PFSK-1 (cell line): Measurements from ENCODE around the gene GALNT9.

Experiments used
- FOXP2 ChIP-seq: optimal IDR thresholded peaks from 2 replicates; pipeline ENCODE3; 2011; ENCODE audit warnings: borderline replicate concordance, control low read depth, inconsistent platforms; ENCODE audit not compliant: insufficient read depth; ENCODE audit errors: extremely low read length, extremely low read depth
- POLR2AphosphoS5 ChIP-seq: IDR thresholded peaks from 2 replicates; pipeline ENCODE4 v1.6.1; 2012; ENCODE audit warnings: low read depth, mild to moderate bottlenecking, control low read depth, low read length, moderate library complexity
- REST ChIP-seq, 2 experiments: IDR thresholded peaks; 2 replicates each; pipeline versions ENCODE4 v1.6.1 to v1.8.0; 2011 to 2012; ENCODE audit warnings: low read depth in 2 of 2, low read length in 2 of 2, control low read depth in 1 of 2, inconsistent platforms in 1 of 2, mild to moderate bottlenecking in 1 of 2, moderate library complexity in 1 of 2; ENCODE audit not compliant: insufficient read depth in 1 of 2
- SIN3A ChIP-seq: IDR thresholded peaks from 2 replicates; pipeline ENCODE4 v1.6.1; 2012; ENCODE audit warnings: mild to moderate bottlenecking, low read length, moderate library complexity, borderline replicate concordance; ENCODE audit not compliant: insufficient read depth
- TAF1 ChIP-seq: IDR thresholded peaks from 2 replicates; pipeline ENCODE4 v1.6.1; 2012; ENCODE audit warnings: low read length, control low read depth, borderline replicate concordance; ENCODE audit not compliant: insufficient read depth

GALNT9 gene

DNA sequence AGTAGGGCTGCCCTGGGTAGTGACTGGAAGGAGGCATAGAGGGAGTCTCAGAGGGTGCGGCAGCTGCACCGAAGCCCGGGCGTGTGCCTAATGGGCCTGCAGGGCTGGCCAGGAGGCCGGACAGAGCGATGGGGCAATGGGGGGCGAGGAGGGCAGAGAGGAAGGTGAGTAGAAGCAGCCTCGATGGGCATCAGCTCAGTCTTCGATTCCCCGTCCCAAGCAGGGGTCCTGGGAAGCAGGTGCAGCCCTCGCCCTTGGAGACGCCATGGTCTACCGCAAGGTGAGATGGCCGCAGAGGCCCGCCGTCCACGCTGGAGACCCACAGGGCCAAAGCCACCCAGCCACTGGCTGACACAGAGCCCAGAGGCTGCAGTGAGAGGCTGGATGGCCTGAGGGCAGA is 70.8 kb downstream of the GALNT9 start:
- TF ChIP-seq FOXP2 (no peak), REST (IDR thresholded peaks at IDR 0.05; ENCODE audit: insufficient read depth in 1 of 2, low read depth in 2 of 2, low read length in 2 of 2) (no peak), SIN3A (no peak), POLR2AphosphoS5 (no peak), TAF1 (no peak)

- TF ChIP-seq REST (IDR thresholded peaks at IDR 0.05; ENCODE audit: insufficient read depth in 1 of 2, low read depth in 2 of 2, low read length in 2 of 2) (no peak), SIN3A (no peak), TAF1 (no peak), FOXP2 (no peak), POLR2AphosphoS5 (no peak)
Measured at GRCh38 chr12:132257955-132258490, 71.4 kb downstream of the GALNT9 start.

- TF ChIP-seq TAF1 (no peak), FOXP2 (no peak), POLR2AphosphoS5 (no peak), REST (IDR thresholded peaks at IDR 0.05; ENCODE audit: insufficient read depth in 1 of 2, low read depth in 2 of 2, low read length in 2 of 2) (no peak), SIN3A (no peak)
Measured at GRCh38 chr12:132257206-132257954, 72.0 kb downstream of the GALNT9 start.

DNA sequence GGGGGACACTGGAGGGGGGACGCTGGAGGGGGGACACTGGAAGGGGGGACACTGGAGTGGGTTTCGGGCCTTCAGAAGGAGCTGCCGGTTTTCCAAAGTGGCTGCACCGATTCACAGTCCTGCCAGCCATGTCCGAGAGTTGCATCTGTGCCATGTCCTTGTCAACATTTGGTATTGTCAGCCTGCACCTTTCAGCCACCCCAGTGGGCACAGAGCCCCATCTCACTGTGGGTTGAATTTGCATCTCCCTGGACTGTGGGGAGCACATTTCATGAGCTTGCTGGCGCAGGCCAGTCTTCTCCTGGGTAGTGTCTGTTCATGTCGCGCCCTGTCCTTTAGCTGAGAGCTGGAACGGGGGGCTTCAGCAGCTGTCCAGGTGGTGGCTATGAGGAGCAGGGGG is 72.7 kb downstream of the GALNT9 start:
- no peak for TF ChIP-seq POLR2AphosphoS5
- no peak for TF ChIP-seq FOXP2
- no peak for TF ChIP-seq SIN3A
- TF ChIP-seq REST (IDR thresholded peaks at IDR 0.05; ENCODE audit: insufficient read depth in 1 of 2, low read depth in 2 of 2, low read length in 2 of 2) = no peak
- no peak for TF ChIP-seq TAF1
